PC-3 (cell line): ENCODE results near the gene WNT2B.

Experiments
- CTCF ChIP-seq: fragments of 300-600 bp; sonication (generic); conservative IDR thresholded peaks from 2 replicates; pipeline ENCODE4 v1.5.1; 2017; ENCODE audit warnings: antibody characterized with exemption, low read depth, mild to moderate bottlenecking, low read length
- EZH2 ChIP-seq: fragments of 300-600 bp; sonication (generic); IDR thresholded peaks from one replicate; pipeline ENCODE4 v1.6.1; 2017; ENCODE audit warnings: antibody characterized with exemption, mild to moderate bottlenecking, low read length; ENCODE audit not compliant: unreplicated experiment
- EZH2phosphoT487 ChIP-seq: fragments of 300-600 bp; sonication (generic); IDR thresholded peaks from 2 replicates; pipeline ENCODE4 v1.6.1; 2018; ENCODE audit warnings: mild to moderate bottlenecking, antibody characterized with exemption, low read length, borderline replicate concordance

GRCh38 chr1:112470966-112471365 lies 37.8 kb upstream of the WNT2B start:
- no peak for TF ChIP-seq CTCF
- TF ChIP-seq EZH2, result no peak
- no peak for TF ChIP-seq EZH2phosphoT487
